Upper lobe of left lung (tissue), 4 donors: Measurements from ENCODE around the gene ARHGEF10L.

Experiments used
- CTCF ChIP-seq, 6 experiments: fragments of 450-650 bp in 4 of 6; fragments of 200-600 bp in 2 of 6; sonication (generic) in 2 of 6; IDR thresholded peaks; one replicate each; pipeline ENCODE4 v1.5.1; 2016 to 2019; ENCODE audit warnings: antibody characterized with exemption in 6 of 6
- EP300 ChIP-seq, 4 donors: sonication (generic); formaldehyde crosslinking; IDR thresholded peaks; one replicate each; pipeline ENCODE4 v1.5.1; 2017; ENCODE audit warnings: antibody characterized with exemption in 4 of 4, control low read depth in 2 of 4
- POLR2A ChIP-seq, 4 donors: fragments of 450-650 bp; IDR thresholded peaks; one replicate each; pipeline ENCODE4 v1.5.1; 2016 to 2017; ENCODE audit warnings: antibody characterized with exemption in 4 of 4, mild to moderate bottlenecking in 2 of 4
- POLR2AphosphoS5 ChIP-seq, 2 donors: sonication (generic); formaldehyde crosslinking; IDR thresholded peaks; one replicate each; pipeline ENCODE4 v1.5.1; 2017; ENCODE audit warnings: antibody characterized with exemption in 2 of 2

- no peak for TF ChIP-seq POLR2A (IDR thresholded peaks at IDR 0.05)
- no peak for TF ChIP-seq CTCF (IDR thresholded peaks at IDR 0.05)
- TF ChIP-seq EP300 (IDR thresholded peaks at IDR 0.05), result no peak
- no peak for TF ChIP-seq POLR2AphosphoS5 (IDR thresholded peaks at IDR 0.05)
Measured at GRCh38 chr1:17671314-17671705, 131.8 kb downstream of the ARHGEF10L start.
